ENCODE data around the gene LRPAP1.
A peak's percentile ranks its signal among the peaks of the same experiment; 100 is the strongest.

LRPAP1 gene

DNA sequence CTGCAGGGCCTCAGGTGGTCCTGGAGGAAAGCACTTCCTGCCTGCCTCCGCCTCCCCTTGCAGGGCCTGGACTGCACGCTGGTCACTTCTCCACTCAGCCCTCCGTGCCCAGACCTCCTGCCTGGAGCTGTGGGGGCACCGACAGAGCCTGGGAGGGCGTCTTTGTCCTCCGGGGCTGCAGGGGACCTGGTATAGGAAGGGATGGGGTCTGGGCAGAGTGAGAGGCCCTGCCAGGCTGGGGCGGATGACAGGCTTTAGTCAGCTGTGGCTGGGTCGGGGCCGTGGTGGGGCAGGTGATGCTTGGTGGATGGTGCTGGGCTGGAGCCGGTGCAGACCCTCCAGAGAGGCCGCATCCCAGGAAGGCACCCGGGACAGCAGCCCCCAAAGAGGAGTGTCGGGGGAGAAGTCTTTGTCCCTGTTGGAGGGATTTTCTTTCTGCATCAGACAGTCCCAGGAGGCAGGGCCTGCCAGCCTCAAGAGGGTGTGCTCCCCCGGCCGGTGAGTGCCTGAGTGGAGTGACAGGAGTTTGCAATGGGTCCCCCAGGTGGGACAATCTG lies 67.8 kb downstream of the LRPAP1 start:
- Histone ChIP-seq H3K27ac (no peak overlapping the region), H3K4me3 (ENCODE audit: low read depth, low read length) (no peak overlapping the region)

DNA sequence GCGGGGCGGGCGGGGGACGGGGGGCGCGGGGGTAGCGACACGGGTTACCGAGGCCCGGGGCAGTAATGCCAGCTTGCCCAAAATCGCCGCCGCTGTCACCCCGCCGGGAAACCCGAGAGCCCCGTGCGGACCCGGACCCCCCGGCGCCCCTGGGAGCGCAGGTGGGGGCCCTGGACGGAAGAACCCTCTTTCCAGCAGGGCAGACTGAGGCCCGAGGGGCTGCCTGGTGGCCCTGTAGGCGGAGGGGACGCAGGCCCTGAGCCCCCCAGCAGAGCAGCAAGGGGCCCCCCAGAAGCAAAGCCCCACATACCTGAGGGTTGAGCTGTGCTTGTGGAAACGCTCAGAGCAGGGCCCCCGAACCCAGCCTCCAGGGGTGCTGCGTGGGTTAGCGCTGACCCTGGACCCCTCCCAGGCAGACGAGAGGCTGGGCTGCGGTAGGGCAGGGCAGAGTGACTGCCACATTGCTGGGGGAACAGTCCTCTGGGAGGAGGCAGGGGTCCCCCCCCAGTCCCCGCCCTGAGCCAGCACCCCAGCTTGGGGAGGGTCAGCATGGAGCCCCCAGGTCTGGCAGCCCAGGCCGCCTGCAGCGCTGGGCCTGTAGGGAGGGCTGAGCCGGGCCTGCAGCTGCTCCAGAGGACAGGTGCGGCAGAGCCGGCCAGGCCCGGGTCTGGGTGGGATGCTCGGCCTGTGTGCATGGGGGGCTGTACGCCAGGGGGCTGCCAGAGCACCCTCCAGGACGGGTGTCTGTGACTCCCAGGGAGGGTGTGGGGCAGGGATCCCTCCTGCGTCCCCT lies 68.5 kb downstream of the LRPAP1 start:
- Histone ChIP-seq H3K79me2 (no peaks in the 10 kb centered on the region), H3K4me1 (no peaks in the 10 kb centered on the region), H3K4me2 (ENCODE audit: low read length) (no peak overlapping the region), H3K27ac (no peak overlapping the region), H3K9me3 (ENCODE audit: control insufficient read depth, low read length) (no peaks in the 10 kb centered on the region), H3K9ac (no peak overlapping the region), H3K27me3 (ENCODE audit: control insufficient read depth, insufficient read depth, low read length) (no peaks in the 10 kb centered on the region), H3K36me3 (ENCODE audit: control insufficient read depth, insufficient read depth, low read length) (no peaks in the 10 kb centered on the region), H2AFZ (no peak overlapping the region), H3K4me3 (ENCODE audit: low read depth, low read length) (peak overlapping the region; percentile 16)
- no peak for TF ChIP-seq CTCF (IDR thresholded peaks at IDR 0.05)

More for the DNA sequence above, 67.8 kb downstream of the LRPAP1 start:
- Histone ChIP-seq H3K79me2 (no peaks in the 10 kb centered on the region), H3K36me3 (ENCODE audit: control insufficient read depth, insufficient read depth, low read length) (no peaks in the 10 kb centered on the region), H3K4me2 (ENCODE audit: low read length) (no peak overlapping the region), H3K9ac (no peak overlapping the region), H3K4me1 (no peaks in the 10 kb centered on the region), H3K27me3 (ENCODE audit: control insufficient read depth, insufficient read depth, low read length) (no peaks in the 10 kb centered on the region), H2AFZ (no peak overlapping the region), H3K9me3 (ENCODE audit: control insufficient read depth, low read length) (no peaks in the 10 kb centered on the region)
- no peak for TF ChIP-seq CTCF (IDR thresholded peaks at IDR 0.05)

- Histone ChIP-seq H3K9ac (no peak within 1 kb of the TSS), H3K36me3 (ENCODE audit: control insufficient read depth, insufficient read depth, low read length) (no peaks in the 10 kb centered on the region), H3K4me1 (no peaks in the 10 kb centered on the region), H3K27me3 (ENCODE audit: control insufficient read depth, insufficient read depth, low read length) (no peaks in the 10 kb centered on the region), H3K9me3 (ENCODE audit: control insufficient read depth, low read length) (no peaks in the 10 kb centered on the region), H3K4me2 (ENCODE audit: low read length) (peak within 1 kb of the TSS; percentile 47), H2AFZ (peak within 1 kb of the TSS; percentile 33), H3K4me3 (ENCODE audit: low read depth, low read length) (peak within 1 kb of the TSS; percentile 16), H3K79me2 (no peaks in the 10 kb centered on the region), H3K27ac (no peak within 1 kb of the TSS)
- TF ChIP-seq CTCF (IDR thresholded peaks at IDR 0.05): no peak
Measured at GRCh38 chr4:3462790-3463415, 69.3 kb downstream of the LRPAP1 start, which contains the start of gene DOK7. DOK7 (plus strand) TSS chr4:3463306; CDS start chr4:3463376, 70 bp downstream.

DNA sequence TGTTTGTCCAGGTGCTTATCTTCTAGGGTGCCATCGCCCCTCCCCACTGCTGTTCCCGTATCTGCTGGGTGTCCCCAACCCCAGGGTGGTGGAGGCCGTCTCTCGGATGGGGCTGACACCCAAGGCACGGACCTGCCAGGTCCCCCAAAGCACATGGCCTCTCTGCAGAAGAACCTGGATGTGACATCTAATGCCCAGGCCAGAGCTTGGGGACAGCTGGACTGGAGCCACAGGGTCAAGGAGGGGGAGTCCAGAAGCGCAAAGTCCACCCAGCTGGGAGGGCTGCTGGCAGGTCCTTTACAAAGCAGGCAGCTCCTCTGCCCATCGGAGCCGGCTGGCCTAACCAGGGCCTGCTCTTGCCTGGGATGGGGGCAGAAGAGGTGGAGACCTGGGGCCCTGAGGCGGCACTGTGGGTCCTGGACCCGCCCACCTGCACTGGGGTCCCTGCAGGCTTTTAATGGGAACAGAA lies 69.9 kb downstream of the LRPAP1 start:
- Histone ChIP-seq H3K9me3 (ENCODE audit: control insufficient read depth, low read length) (no peaks in the 10 kb centered on the region), H3K36me3 (ENCODE audit: control insufficient read depth, insufficient read depth, low read length) (no peaks in the 10 kb centered on the region), H3K4me2 (ENCODE audit: low read length) (no peak overlapping the region), H3K27me3 (ENCODE audit: control insufficient read depth, insufficient read depth, low read length) (no peaks in the 10 kb centered on the region), H3K4me1 (no peaks in the 10 kb centered on the region), H3K9ac (no peak overlapping the region), H3K27ac (no peak overlapping the region), H3K79me2 (no peaks in the 10 kb centered on the region), H3K4me3 (ENCODE audit: low read depth, low read length) (no peak overlapping the region), H2AFZ (no peak overlapping the region)
- no peak for TF ChIP-seq CTCF (IDR thresholded peaks at IDR 0.05)

All from parathyroid adenoma (tissue), 2 donors.